RPMI8226 (cell line): ENCODE data around the gene KLK15.

ENCODE experiments used
- DNase-seq: peaks from one replicate; pipeline ENCODE4 v3.0.0-alpha.2; 2015

KLK15 gene, protein sequence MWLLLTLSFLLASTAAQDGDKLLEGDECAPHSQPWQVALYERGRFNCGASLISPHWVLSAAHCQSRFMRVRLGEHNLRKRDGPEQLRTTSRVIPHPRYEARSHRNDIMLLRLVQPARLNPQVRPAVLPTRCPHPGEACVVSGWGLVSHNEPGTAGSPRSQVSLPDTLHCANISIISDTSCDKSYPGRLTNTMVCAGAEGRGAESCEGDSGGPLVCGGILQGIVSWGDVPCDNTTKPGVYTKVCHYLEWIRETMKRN

DNA sequence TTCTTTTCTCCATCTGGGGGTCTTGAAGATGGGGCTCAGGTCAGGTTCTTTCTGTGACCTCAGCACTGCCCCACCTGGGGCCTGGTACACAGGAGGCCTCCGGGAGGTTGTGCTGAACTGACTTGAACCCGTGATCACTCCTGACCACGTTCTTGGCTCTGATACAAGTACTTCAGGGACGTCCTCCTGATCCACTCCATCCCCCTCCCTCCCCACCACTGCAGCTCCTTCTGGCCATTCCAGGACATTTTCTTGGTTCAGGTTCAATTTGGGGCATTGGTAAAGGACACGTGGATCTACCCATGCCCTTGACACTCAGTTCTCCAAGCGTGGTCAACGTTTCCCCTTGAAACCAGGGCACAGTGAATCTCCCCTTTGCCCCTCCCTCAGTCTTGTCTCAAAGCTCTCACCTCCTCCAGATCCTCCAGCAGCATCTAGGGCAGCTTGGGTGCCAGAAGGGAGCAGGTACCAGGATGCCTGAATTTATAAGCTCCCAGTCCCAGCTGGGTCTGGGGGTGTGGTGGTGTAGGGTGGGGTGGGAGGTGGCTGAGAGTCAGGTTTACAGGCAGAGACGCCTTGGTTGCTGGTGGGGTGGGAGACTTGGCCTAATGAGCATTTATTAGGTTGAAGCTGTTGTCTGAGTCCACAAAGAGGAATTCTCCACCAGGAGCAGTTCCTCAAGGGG lies at the start of gene KLK15:
Gene KLK15, minus strand, starts transcription at position 458 of the 685 bp plus-strand sequence. CDS start 2,082 bp downstream, outside the sequence.
- peak; percentile 59 for DNase-seq

GRCh38 chr19:50882188-50882587 lies 48.8 kb upstream of the KLK15 start:
- DNase-seq: no peak

DNA sequence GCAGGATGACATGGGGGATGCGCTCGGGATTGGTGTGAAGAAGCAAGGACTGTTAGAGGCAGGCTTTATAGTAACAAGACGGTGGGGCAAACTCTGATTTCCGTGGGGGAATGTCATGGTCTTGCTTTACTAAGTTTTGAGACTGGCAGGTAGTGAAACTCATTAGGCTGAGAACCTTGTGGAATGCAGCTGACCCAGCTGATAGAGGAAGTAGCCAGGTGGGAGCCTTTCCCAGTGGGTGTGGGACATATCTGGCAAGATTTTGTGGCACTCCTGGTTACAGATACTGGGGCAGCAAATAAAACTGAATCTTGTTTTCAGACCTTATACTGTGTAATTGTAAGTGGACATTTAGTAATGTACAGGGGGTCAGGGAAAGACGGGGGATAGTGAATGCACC lies 46.9 kb upstream of the KLK15 start:
- DNase-seq: no peak

DNA sequence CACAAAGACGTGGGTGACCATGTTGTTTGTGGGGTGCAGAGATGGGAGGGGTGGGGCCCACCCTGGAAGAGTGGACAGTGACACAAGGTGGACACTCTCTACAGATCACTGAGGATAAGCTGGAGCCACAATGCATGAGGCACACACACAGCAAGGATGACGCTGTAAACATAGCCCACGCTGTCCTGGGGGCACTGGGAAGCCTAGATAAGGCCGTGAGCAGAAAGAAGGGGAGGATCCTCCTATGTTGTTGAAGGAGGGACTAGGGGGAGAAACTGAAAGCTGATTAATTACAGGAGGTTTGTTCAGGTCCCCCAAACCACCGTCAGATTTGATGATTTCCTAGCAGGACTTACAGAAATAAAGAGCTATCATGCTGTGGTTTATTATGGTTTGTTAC lies 45.5 kb upstream of the KLK15 start:
- DNase-seq: no peak

GRCh38 chr19:50877338-50877737 lies 44.0 kb upstream of the KLK15 start:
- DNase-seq: no peak

GRCh38 chr19:50876456-50876855 lies 43.1 kb upstream of the KLK15 start:
- DNase-seq: no peak

GRCh38 chr19:50875795-50876422 lies 42.5 kb upstream of the KLK15 start:
- peak; percentile 22 for DNase-seq

DNA sequence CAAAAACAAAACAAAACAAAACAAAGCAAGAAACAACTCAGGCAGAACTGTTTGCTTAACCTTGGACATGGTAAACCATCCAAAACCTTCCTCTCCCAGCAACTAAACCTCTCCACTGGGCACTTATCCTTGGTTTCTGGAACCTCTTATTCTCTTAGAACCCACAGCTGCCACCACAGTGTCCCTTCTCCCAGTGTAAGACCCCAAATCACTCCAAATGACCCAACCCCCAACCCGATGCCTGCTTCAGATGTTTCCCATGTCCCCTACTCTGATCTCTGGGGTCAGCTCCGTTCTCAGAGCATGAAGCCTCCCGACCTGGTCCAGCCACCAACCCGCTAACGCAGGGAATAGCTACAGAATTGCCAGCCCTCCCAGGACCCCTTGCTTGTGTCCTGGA lies 40.8 kb upstream of the KLK15 start:
- DNase-seq: no peak

DNA sequence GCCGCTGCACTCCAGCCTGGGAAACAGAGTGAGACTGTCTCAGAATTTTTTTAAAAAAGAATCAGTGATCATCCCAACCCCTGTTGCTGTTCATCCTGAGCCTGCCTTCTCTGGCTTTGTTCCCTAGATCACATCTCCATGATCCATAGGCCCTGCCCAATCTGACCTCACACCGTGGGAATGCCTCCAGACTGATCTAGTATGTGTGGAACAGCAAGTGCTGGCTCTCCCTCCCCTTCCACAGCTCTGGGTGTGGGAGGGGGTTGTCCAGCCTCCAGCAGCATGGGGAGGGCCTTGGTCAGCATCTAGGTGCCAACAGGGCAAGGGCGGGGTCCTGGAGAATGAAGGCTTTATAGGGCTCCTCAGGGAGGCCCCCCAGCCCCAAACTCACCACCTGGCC lies 39.7 kb upstream of the KLK15 start, which contains the start of gene KLK2:
Gene KLK2, plus strand, starts transcription at position 384 of the 400 bp plus-strand sequence. CDS start 35 bp downstream, outside the sequence.
- no peak for DNase-seq

- DNase-seq: peak; percentile 93
Observed at GRCh38 chr19:50870417-50871089, 37.2 kb upstream of the KLK15 start.

DNA sequence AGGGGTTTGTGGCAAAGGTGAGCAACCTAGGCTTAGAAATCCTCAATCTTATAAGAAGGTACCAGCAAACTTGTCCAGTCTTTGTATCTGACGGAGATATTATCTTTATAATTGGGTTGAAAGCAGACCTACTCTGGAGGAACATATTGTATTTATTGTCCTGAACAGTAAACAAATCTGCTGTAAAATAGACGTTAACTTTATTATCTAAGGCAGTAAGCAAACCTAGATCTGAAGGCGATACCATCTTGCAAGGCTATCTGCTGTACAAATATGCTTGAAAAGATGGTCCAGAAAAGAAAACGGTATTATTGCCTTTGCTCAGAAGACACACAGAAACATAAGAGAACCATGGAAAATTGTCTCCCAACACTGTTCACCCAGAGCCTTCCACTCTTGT lies 36.1 kb upstream of the KLK15 start:
- no peak for DNase-seq

GRCh38 chr19:50861496-50862286 lies 28.3 kb upstream of the KLK15 start:
- DNase-seq: no peak

GRCh38 chr19:50861010-50861409 lies 27.6 kb upstream of the KLK15 start:
- DNase-seq: no peak

GRCh38 chr19:50859849-50860248 lies 26.5 kb upstream of the KLK15 start:
- no peak for DNase-seq

GRCh38 chr19:50858886-50859285 lies 25.5 kb upstream of the KLK15 start:
- DNase-seq: peak; percentile 73

DNA sequence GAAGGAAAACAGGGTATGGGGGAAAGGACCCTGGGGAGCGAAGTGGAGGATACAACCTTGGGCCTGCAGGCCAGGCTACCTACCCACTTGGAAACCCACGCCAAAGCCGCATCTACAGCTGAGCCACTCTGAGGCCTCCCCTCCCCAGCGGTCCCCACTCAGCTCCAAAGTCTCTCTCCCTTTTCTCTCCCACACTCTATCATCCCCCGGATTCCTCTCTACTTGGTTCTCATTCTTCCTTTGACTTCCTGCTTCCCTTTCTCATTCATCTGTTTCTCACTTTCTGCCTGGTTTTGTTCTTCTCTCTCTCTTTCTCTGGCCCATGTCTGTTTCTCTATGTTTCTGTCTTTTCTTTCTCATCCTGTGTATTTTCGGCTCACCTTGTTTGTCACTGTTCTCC lies 24.0 kb upstream of the KLK15 start:
- no peak for DNase-seq

DNA sequence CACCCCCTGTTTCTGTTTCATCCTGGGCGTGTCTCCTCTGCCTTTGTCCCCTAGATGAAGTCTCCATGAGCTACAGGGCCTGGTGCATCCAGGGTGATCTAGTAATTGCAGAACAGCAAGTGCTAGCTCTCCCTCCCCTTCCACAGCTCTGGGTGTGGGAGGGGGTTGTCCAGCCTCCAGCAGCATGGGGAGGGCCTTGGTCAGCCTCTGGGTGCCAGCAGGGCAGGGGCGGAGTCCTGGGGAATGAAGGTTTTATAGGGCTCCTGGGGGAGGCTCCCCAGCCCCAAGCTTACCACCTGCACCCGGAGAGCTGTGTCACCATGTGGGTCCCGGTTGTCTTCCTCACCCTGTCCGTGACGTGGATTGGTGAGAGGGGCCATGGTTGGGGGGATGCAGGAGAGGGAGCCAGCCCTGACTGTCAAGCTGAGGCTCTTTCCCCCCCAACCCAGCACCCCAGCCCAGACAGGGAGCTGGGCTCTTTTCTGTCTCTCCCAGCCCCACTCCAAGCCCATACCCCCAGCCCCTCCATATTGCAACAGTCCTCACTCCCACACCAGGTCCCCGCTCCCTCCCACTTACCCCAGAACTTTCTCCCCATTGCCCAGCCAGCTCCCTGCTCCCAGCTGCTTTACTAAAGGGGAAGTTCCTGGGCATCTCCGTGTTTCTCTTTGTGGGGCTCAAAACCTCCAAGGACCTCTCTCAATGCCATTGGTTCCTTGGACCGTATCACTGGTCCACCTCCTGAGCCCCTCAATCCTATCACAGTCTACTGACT lies 21.4 kb upstream of the KLK15 start, which contains the start of gene KLK3:
Gene KLK3, plus strand, starts transcription at position 280 of the 775 bp plus-strand sequence. Its CDS starts 41 bp downstream, at position 321.
- DNase-seq: no peak

GRCh38 chr19:50851620-50852019 lies 18.2 kb upstream of the KLK15 start:
- no peak for DNase-seq

- no peak for DNase-seq
Observed at GRCh38 chr19:50850738-50851137, 17.4 kb upstream of the KLK15 start.

GRCh38 chr19:50844296-50844935 lies 11.0 kb upstream of the KLK15 start:
- peak; percentile 90 for DNase-seq

- peak; percentile 88 for DNase-seq
Observed at GRCh38 chr19:50843701-50844221, 10.4 kb upstream of the KLK15 start.
